WERI-Rb-1 (cell line): ENCODE results near the gene OARD1.

Experiments used
- DNase-seq: peaks from one replicate; pipeline ENCODE4 v3.0.0-alpha.2; 2020
- H3K27ac ChIP-seq: fragments of 250-450 bp; sonication (Bioruptor Pico); 2 replicates; pipeline ENCODE4 v1.5.1; 2020; ENCODE audit warnings: mild to moderate bottlenecking, moderate library complexity
- H3K27me3 ChIP-seq: fragments of 250-450 bp; sonication (Bioruptor Pico); 2 replicates; pipeline ENCODE4 v1.5.1; 2021; ENCODE audit warnings: mild to moderate bottlenecking, low read depth, moderate library complexity; ENCODE audit not compliant: insufficient read depth, severe bottlenecking
- H3K36me3 ChIP-seq: fragments of 250-450 bp; sonication (Bioruptor Pico); 2 replicates; pipeline ENCODE4 v1.5.1; 2020; ENCODE audit warnings: mild to moderate bottlenecking, moderate library complexity
- H3K4me3 ChIP-seq: 2 replicates; pipeline ENCODE4 v1.5.1; 2011; ENCODE audit warnings: low read depth, mild to moderate bottlenecking, control low read depth, low read length
- H3K9me3 ChIP-seq: fragments of 250-450 bp; sonication (Bioruptor Pico); 2 replicates; pipeline ENCODE4 v1.5.1; 2021; ENCODE audit warnings: mild to moderate bottlenecking, moderate library complexity; ENCODE audit not compliant: severe bottlenecking
- CTCF ChIP-seq: IDR thresholded peaks from 2 replicates; pipeline ENCODE4 v1.5.1; 2011; ENCODE audit warnings: low read depth, mild to moderate bottlenecking, control low read depth, inconsistent platforms, low read length

Gene OARD1

DNA sequence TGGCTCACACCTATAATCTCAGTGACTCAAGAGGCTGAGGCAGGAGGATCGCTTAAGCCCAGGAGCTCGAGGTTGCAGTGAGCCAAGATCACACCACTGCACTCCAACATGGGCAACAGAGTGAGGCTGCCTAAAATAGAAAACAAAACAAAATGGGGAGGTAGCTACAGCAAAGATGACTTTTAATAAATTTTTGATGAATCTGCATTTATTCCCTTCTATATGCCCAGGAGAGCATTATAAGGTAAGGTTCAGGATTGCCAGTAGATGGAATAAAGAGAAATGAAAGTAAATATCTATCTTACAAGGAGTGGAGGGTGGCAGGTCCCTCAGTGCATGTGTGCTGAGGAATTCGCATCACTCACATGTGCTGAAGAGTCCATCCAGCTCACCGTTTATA, 57.4 kb downstream of the OARD1 start:
- TF ChIP-seq CTCF: no peak
- no peaks in the 10 kb centered on the region for H3K36me3 ChIP-seq
- no peak for DNase-seq
- H3K27me3 ChIP-seq: peaks cover 5% of the 10 kb centered on the region
- H3K27ac ChIP-seq: no peak overlapping the region
- H3K4me3 ChIP-seq: no peak overlapping the region
- H3K9me3 ChIP-seq: peaks cover 2% of the 10 kb centered on the region
